ENCODE measurements around the gene LCNL1. TPM values are rescaled to one million over a fixed set of nuclear protein-coding genes. Genes with fewer than 3 reads are reported as not detected.

The LCNL1 gene
- total RNA-seq, 1 experiment from 2014 or later = 0.82 TPM

GRCh38 chr9:136992819-136993369, 10.1 kb downstream of the LCNL1 start:
- POLR2A ChIA-PET = no interaction called here
- intact Hi-C loops (cut with micrococcal nuclease; ENCODE audit: unreplicated experiment) = no loop called here

DNA sequence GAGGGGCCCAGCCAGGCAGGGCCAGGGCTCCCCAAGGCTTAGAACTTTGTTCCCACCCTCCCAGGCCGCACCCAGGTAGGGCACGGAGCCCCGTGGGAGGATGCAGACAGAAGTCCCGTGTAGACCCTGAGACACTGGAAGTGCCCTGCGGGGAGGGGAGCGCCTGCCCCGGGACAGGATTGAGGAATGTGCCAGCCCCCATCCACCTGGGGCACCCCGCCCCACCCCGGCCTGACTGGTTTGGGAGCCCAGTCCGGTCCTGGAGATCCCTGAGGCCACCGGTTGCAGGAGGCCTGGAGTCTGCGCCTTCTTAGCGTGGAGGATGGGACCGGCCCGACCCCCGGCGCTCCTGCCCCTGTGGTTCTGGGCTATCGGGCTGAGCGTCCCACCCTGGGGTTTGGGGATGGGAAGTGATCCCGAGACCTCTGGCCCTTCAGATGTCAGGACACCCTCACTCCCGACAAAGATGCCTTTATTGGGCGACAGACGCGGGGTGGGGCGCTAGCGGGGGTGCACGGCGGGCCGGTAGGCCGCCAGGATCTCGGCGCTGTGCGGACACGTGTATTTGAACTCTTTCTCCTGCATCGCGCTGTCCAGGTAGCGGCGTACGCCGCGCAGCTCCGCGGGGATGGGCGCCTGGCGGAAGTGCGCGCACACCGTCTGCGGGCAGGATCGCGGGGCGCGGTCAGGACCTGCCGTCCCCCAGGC, 11.5 kb downstream of the LCNL1 start:
- BruUV-seq (replicated peaks) = no TSS peak
- ChIA-PET CTCF (interaction anchor here (1.0 kb wide), 1 partner anchor 35 kb away, joined by 5 read pairs; no protein-coding TSS in a partner anchor), POLR2A (no interaction called here)
- no peaks in the 10 kb centered on the region for H3K9me3 ChIP-seq (ENCODE audit: control insufficient read depth, insufficient read depth, low read depth, low read length)
- ATAC-seq (no peak), DNase-seq (ENCODE audit: low read depth, low spot score) (no peak)
- no peak overlapping the region for H3K27ac ChIP-seq (ENCODE audit: low read length)
- intact Hi-C loops (cut with micrococcal nuclease; ENCODE audit: unreplicated experiment) (no loop called here), in situ Hi-C loops (cut with HindIII; ENCODE audit: low pct_unique_long_range_greater_than_20kb, low sequenced_read_pairs) (no loop called here)
- peaks cover 17% of the 10 kb centered on the region for H3K4me1 ChIP-seq (ENCODE audit: control insufficient read depth, insufficient read depth, low read length)
- H3K27me3 ChIP-seq (ENCODE audit: control insufficient read depth, insufficient read depth, low read length) = no peaks in the 10 kb centered on the region
- H3K36me3 ChIP-seq (ENCODE audit: control insufficient read depth, insufficient read depth, low read length) = no peaks in the 10 kb centered on the region; the same call in 1 of the 2 replicates
- no peak for TF ChIP-seq TCF7L2 (IDR thresholded peaks at IDR 0.05; ENCODE audit: low read depth, low read length)
- TF ChIP-seq, protein P1, sequence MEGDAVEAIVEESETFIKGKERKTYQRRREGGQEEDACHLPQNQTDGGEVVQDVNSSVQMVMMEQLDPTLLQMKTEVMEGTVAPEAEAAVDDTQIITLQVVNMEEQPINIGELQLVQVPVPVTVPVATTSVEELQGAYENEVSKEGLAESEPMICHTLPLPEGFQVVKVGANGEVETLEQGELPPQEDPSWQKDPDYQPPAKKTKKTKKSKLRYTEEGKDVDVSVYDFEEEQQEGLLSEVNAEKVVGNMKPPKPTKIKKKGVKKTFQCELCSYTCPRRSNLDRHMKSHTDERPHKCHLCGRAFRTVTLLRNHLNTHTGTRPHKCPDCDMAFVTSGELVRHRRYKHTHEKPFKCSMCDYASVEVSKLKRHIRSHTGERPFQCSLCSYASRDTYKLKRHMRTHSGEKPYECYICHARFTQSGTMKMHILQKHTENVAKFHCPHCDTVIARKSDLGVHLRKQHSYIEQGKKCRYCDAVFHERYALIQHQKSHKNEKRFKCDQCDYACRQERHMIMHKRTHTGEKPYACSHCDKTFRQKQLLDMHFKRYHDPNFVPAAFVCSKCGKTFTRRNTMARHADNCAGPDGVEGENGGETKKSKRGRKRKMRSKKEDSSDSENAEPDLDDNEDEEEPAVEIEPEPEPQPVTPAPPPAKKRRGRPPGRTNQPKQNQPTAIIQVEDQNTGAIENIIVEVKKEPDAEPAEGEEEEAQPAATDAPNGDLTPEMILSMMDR (IDR thresholded peaks at IDR 0.05) = no peak
- TF ChIP-seq POLR2AphosphoS5 (IDR thresholded peaks at IDR 0.05; ENCODE audit: low read depth, low read length) = no peak
- H3K4me3 ChIP-seq (ENCODE audit: low read depth in 2 of 2, low read length in 2 of 2) = no peak overlapping the region

More at GRCh38 chr9:136992819-136993369, 10.1 kb downstream of the LCNL1 start:
- CTCF ChIA-PET = no interaction called here
- ATAC-seq (no peak), DNase-seq (ENCODE audit: low read depth, low spot score) (no peak)
- Histone ChIP-seq H3K4me1 (ENCODE audit: control insufficient read depth, insufficient read depth, low read length) (peaks cover 17% of the 10 kb centered on the region), H3K9me3 (ENCODE audit: control insufficient read depth, insufficient read depth, low read depth, low read length) (no peaks in the 10 kb centered on the region), H3K36me3 (ENCODE audit: control insufficient read depth, insufficient read depth, low read length) (no peaks in the 10 kb centered on the region; the same call in 1 of the 2 replicates), H3K4me3 (ENCODE audit: low read depth in 2 of 2, low read length in 2 of 2) (peak overlapping the region; percentile 68 to 78), H3K27me3 (ENCODE audit: control insufficient read depth, insufficient read depth, low read length) (no peaks in the 10 kb centered on the region), H3K27ac (ENCODE audit: low read length) (peak overlapping the region; percentile 71)
- TSS peak; percentile 99 for BruUV-seq (replicated peaks)
- in situ Hi-C loops (cut with HindIII; ENCODE audit: low pct_unique_long_range_greater_than_20kb, low sequenced_read_pairs) = no loop called here
- TF ChIP-seq, protein P1 (IDR thresholded peaks at IDR 0.05) = no peak
- TF ChIP-seq POLR2AphosphoS5 (IDR thresholded peaks at IDR 0.05; ENCODE audit: low read depth, low read length) (no peak), REST (IDR thresholded peaks at IDR 0.05; ENCODE audit: insufficient read depth in 1 of 2, low read depth in 2 of 2, low read length in 1 of 2) (no peak), SIN3A (IDR thresholded peaks at IDR 0.05; ENCODE audit: borderline replicate concordance, insufficient read depth, low read depth, low read length) (no peak), TCF7L2 (IDR thresholded peaks at IDR 0.05; ENCODE audit: low read depth, low read length) (no peak)

Data from Panc1 (cell line).